ENCODE data around the gene DCLK1.
"Not testable (repeated sequence)": the region's sequence is repeated elsewhere in the genome, so short reads cannot be mapped to it uniquely, and the experiment has no call there.

The DCLK1 gene

GRCh38 chr13:35984287-35984686, 146.9 kb downstream of the DCLK1 start:
- Histone ChIP-seq H3K9me2 (replicated peaks; ENCODE audit: low read depth, low read length) (no peaks in the 10 kb centered on the region), H3K4me2 (ENCODE audit: low read depth, low read length, poor library complexity, severe bottlenecking) (no peak overlapping the region), H3K36me3 (ENCODE audit: insufficient read depth, low read length) (no peaks in the 10 kb centered on the region), H4K20me1 (ENCODE audit: insufficient read depth, low read length, poor library complexity, severe bottlenecking) (no peaks in the 10 kb centered on the region), H3F3A (ENCODE audit: low read depth) (no peaks in the 10 kb centered on the region), H2AFZ (ENCODE audit: low read length) (no peak overlapping the region), H3K9me3 (ENCODE audit: insufficient read depth, low read depth, low read length) (no peaks in the 10 kb centered on the region), H3K9ac (ENCODE audit: low read depth, low read length, poor library complexity, severe bottlenecking) (no peak overlapping the region), H3K79me2 (ENCODE audit: insufficient read depth, low read length) (no peaks in the 10 kb centered on the region), H3K4me3 (ENCODE audit: low read length, poor library complexity, severe bottlenecking) (no peak overlapping the region), H3K27me3 (ENCODE audit: insufficient read depth, low read length, poor library complexity, severe bottlenecking) (no peaks in the 10 kb centered on the region), H3K4me1 (ENCODE audit: insufficient read depth, low read length, poor library complexity, severe bottlenecking) (no peaks in the 10 kb centered on the region)
- TF ChIP-seq, protein P1, sequence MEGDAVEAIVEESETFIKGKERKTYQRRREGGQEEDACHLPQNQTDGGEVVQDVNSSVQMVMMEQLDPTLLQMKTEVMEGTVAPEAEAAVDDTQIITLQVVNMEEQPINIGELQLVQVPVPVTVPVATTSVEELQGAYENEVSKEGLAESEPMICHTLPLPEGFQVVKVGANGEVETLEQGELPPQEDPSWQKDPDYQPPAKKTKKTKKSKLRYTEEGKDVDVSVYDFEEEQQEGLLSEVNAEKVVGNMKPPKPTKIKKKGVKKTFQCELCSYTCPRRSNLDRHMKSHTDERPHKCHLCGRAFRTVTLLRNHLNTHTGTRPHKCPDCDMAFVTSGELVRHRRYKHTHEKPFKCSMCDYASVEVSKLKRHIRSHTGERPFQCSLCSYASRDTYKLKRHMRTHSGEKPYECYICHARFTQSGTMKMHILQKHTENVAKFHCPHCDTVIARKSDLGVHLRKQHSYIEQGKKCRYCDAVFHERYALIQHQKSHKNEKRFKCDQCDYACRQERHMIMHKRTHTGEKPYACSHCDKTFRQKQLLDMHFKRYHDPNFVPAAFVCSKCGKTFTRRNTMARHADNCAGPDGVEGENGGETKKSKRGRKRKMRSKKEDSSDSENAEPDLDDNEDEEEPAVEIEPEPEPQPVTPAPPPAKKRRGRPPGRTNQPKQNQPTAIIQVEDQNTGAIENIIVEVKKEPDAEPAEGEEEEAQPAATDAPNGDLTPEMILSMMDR (conservative IDR thresholded peaks at IDR 0.05; ENCODE audit: low read length), result no peak
- no peak for TF ChIP-seq EZH2phosphoT487 (IDR thresholded peaks at IDR 0.05; ENCODE audit: borderline replicate concordance)

DNA sequence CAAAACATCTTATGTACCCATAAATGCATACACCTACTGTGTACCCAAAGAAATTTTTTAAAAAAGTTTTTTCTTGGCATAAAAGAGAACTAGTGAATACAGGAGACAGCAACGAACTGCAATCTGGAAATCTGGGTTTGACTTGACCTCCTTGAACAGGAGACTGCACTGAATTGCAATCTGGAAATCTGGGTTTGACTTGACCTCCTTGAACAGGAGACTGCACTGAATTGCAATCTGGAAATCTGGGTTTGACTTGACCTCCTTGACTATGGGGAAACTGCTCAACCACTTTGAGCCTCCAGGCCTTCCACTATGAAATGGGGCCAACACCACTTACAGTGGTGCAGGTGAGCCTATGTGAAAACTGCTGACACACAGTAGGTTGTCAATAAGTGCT, 147.5 kb downstream of the DCLK1 start:
- not testable (repeated sequence) for H3F3A ChIP-seq (ENCODE audit: low read depth); H3K9ac ChIP-seq (ENCODE audit: low read depth, low read length, poor library complexity, severe bottlenecking); H3K4me2 ChIP-seq (ENCODE audit: low read depth, low read length, poor library complexity, severe bottlenecking); H3K4me3 ChIP-seq (ENCODE audit: low read length, poor library complexity, severe bottlenecking); H3K27me3 ChIP-seq (ENCODE audit: insufficient read depth, low read length, poor library complexity, severe bottlenecking); H3K36me3 ChIP-seq (ENCODE audit: insufficient read depth, low read length); H2AFZ ChIP-seq (ENCODE audit: low read length); H3K79me2 ChIP-seq (ENCODE audit: insufficient read depth, low read length); H3K4me1 ChIP-seq (ENCODE audit: insufficient read depth, low read length, poor library complexity, severe bottlenecking); H4K20me1 ChIP-seq (ENCODE audit: insufficient read depth, low read length, poor library complexity, severe bottlenecking); H3K9me3 ChIP-seq (ENCODE audit: insufficient read depth, low read depth, low read length); H3K9me2 ChIP-seq (replicated peaks; ENCODE audit: low read depth, low read length)

- no peak overlapping the region for H3K9ac ChIP-seq (ENCODE audit: low read depth, low read length, poor library complexity, severe bottlenecking)
- H3K9me3 ChIP-seq (ENCODE audit: insufficient read depth, low read depth, low read length), result no peaks in the 10 kb centered on the region
- TF ChIP-seq EZH2phosphoT487 (IDR thresholded peaks at IDR 0.05; ENCODE audit: borderline replicate concordance), result no peak
- TF ChIP-seq, protein P1 (conservative IDR thresholded peaks at IDR 0.05; ENCODE audit: low read length), result no peak
- H3K4me3 ChIP-seq (ENCODE audit: low read length, poor library complexity, severe bottlenecking), result no peak overlapping the region
- H3K36me3 ChIP-seq (ENCODE audit: insufficient read depth, low read length), result no peaks in the 10 kb centered on the region
- no peaks in the 10 kb centered on the region for H3F3A ChIP-seq (ENCODE audit: low read depth)
- H3K79me2 ChIP-seq (ENCODE audit: insufficient read depth, low read length), result no peaks in the 10 kb centered on the region
- H4K20me1 ChIP-seq (ENCODE audit: insufficient read depth, low read length, poor library complexity, severe bottlenecking), result no peaks in the 10 kb centered on the region
- H3K9me2 ChIP-seq (replicated peaks; ENCODE audit: low read depth, low read length), result no peaks in the 10 kb centered on the region
- no peaks in the 10 kb centered on the region for H3K27me3 ChIP-seq (ENCODE audit: insufficient read depth, low read length, poor library complexity, severe bottlenecking)
- H3K4me1 ChIP-seq (ENCODE audit: insufficient read depth, low read length, poor library complexity, severe bottlenecking), result no peaks in the 10 kb centered on the region
- no peak overlapping the region for H3K4me2 ChIP-seq (ENCODE audit: low read depth, low read length, poor library complexity, severe bottlenecking)
- no peak overlapping the region for H2AFZ ChIP-seq (ENCODE audit: low read length)
Observed at GRCh38 chr13:35983206-35983605, 148.0 kb downstream of the DCLK1 start.

GRCh38 chr13:35979361-35979951, 151.7 kb downstream of the DCLK1 start:
- H3K79me2 ChIP-seq (ENCODE audit: insufficient read depth, low read length), result no peaks in the 10 kb centered on the region
- H3K27me3 ChIP-seq (ENCODE audit: insufficient read depth, low read length, poor library complexity, severe bottlenecking), result no peaks in the 10 kb centered on the region
- H2AFZ ChIP-seq (ENCODE audit: low read length), result no peak overlapping the region
- no peaks in the 10 kb centered on the region for H3F3A ChIP-seq (ENCODE audit: low read depth)
- H3K4me3 ChIP-seq (ENCODE audit: low read length, poor library complexity, severe bottlenecking), result no peak overlapping the region
- no peaks in the 10 kb centered on the region for H3K36me3 ChIP-seq (ENCODE audit: insufficient read depth, low read length)
- no peak overlapping the region for H3K9ac ChIP-seq (ENCODE audit: low read depth, low read length, poor library complexity, severe bottlenecking)
- H3K4me1 ChIP-seq (ENCODE audit: insufficient read depth, low read length, poor library complexity, severe bottlenecking), result no peaks in the 10 kb centered on the region
- no peak for TF ChIP-seq EZH2phosphoT487 (IDR thresholded peaks at IDR 0.05; ENCODE audit: borderline replicate concordance)
- TF ChIP-seq, protein P1 (conservative IDR thresholded peaks at IDR 0.05; ENCODE audit: low read length), result no peak
- H3K4me2 ChIP-seq (ENCODE audit: low read depth, low read length, poor library complexity, severe bottlenecking), result no peak overlapping the region
- no peaks in the 10 kb centered on the region for H3K9me2 ChIP-seq (replicated peaks; ENCODE audit: low read depth, low read length)
- no peaks in the 10 kb centered on the region for H3K9me3 ChIP-seq (ENCODE audit: insufficient read depth, low read depth, low read length)
- H4K20me1 ChIP-seq (ENCODE audit: insufficient read depth, low read length, poor library complexity, severe bottlenecking), result no peaks in the 10 kb centered on the region

Data from Loucy (cell line).